DOHH2 (cell line): ENCODE measurements around the gene RASSF4.

Experiments
- CTCF ChIP-seq: fragments of 200-600 bp; sonication (generic); IDR thresholded peaks from one replicate; pipeline ENCODE4 v1.5.1; 2014; ENCODE audit warnings: antibody characterized with exemption, mild to moderate bottlenecking, low read depth, low read length; ENCODE audit not compliant: poor library complexity, severe bottlenecking
- EZH2phosphoT487 ChIP-seq: fragments of 200-600 bp; sonication (generic); IDR thresholded peaks from 2 replicates; pipeline ENCODE4 v1.6.1; 2017; ENCODE audit warnings: borderline replicate concordance, mild to moderate bottlenecking, antibody characterized with exemption, low read length, moderate library complexity, mixed read lengths

GRCh38 chr10:44911081-44911540 is 48.5 kb upstream of the RASSF4 start, which contains the start of gene TMEM72:
- TF ChIP-seq CTCF (no peak), EZH2phosphoT487 (no peak)
